Islet of Langerhans (tissue), 1 donor: ENCODE data around the gene EPHA6.
"Not testable (repeated sequence)": the region's sequence is repeated elsewhere in the genome, so short reads cannot be mapped to it uniquely, and the experiment has no call there.

Source experiments
- FAIRE-seq: peaks from one replicate; lab custom pipeline; 2011; peaks lifted over from hg19 to GRCh38; lab: Jason Lieb, UNC

EPHA6 gene

GRCh38 chr3:97464035-97464434 is 649.6 kb downstream of the EPHA6 start:
- no peak for FAIRE-seq

DNA sequence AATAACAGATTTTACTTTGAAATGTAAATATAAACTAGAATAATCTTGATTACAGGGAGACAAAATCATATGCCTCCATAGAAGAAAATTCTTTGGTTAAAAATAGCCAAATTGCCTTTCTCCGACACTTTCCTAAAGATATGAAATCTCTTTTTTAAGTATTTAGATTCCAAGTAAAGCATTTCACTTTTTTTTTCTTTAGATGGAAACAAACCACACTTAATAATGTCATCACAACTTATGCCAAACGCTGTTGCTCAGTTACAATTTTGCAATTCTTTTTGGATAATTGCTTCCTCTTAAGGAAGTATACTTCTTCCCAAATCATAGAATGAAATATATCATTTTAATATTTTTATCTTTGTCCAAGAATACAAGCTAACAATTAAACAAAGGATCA is 656.1 kb downstream of the EPHA6 start:
- FAIRE-seq: no peak

- FAIRE-seq: no peak
These were observed 665.3 kb downstream of the EPHA6 start for GRCh38 chr3:97479740-97480139.

DNA sequence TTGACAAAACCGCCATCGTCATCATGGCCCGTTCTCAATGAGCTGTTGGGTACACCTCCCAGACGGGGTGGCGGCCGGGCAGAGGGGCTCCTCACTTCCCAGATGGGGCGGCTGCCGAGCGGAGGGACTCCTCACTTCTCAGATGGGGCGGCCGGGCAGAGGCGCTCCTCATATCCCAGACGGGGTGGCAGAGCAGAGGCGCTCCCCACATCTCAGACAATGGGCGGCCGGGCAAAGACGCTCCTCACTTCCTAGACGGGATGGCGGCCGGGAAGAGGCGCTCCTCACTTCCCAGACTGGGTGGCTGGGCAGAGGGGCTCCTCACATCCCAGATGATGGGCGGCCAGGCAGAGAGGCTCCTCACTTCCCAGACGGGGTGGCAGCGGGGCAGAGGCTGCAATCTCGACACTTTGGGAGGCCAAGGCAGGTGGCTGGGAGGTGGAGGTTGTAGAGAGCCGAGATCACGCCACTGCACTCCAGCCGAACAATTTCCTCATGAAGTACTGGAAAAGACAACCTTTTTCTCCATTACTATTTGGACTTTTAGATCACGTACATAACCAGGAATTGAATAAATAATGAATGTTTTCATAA is 666.4 kb downstream of the EPHA6 start:
- not testable (repeated sequence) for FAIRE-seq

GRCh38 chr3:97481416-97481815 is 667.0 kb downstream of the EPHA6 start:
- FAIRE-seq: no peak

GRCh38 chr3:97485206-97485605 is 670.8 kb downstream of the EPHA6 start:
- no peak for FAIRE-seq

- FAIRE-seq: no peak
These were observed 673.2 kb downstream of the EPHA6 start for GRCh38 chr3:97487587-97487986.

GRCh38 chr3:97488741-97489140 is 674.3 kb downstream of the EPHA6 start:
- no peak for FAIRE-seq

- FAIRE-seq: no peak
These were observed 681.5 kb downstream of the EPHA6 start for GRCh38 chr3:97495896-97496295.

DNA sequence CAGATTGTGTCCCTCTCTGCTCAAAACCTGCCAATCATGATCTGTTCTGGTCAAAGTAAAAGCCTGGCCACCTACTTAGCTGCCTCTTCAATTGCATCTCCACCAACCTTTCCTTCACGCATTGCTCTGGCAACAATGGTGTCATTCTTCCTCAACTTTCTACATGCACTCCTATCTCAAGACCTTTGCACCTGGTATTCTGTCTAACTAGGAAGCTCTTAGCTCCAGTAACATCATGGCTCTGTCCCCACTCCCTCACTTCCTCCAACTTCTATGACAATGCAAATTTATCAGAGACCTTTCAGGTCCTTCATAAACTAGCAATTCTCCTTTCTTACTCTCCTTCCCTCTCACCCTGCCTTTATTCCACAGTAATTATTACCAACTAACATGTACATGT is 682.7 kb downstream of the EPHA6 start:
- FAIRE-seq: no peak

- FAIRE-seq: no peak
These were observed 690.1 kb downstream of the EPHA6 start for GRCh38 chr3:97504463-97504862.

DNA sequence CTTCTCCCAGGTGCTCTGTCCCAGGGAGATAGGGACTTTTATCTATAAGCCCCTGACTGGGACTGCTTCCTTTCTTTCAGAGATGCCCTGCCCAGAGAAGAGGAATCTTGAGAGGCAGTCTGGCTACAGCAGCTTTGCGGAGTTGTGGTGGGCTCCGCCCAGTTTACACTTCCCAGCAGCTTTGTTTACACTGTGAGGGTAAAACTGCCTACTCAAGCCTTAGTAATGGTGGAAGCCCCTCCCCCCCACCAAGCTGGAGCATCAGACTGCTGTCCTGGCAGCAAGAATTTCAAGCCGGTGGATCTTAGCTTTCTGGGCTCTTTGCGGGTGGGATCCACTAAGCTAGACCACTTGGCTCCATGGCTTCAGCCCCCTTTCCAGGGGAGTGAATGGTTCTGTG is 696.4 kb downstream of the EPHA6 start:
- no peak for FAIRE-seq

GRCh38 chr3:97515076-97515475 is 700.7 kb downstream of the EPHA6 start:
- FAIRE-seq: no peak

GRCh38 chr3:97530691-97531090 is 716.3 kb downstream of the EPHA6 start:
- no peak for FAIRE-seq

DNA sequence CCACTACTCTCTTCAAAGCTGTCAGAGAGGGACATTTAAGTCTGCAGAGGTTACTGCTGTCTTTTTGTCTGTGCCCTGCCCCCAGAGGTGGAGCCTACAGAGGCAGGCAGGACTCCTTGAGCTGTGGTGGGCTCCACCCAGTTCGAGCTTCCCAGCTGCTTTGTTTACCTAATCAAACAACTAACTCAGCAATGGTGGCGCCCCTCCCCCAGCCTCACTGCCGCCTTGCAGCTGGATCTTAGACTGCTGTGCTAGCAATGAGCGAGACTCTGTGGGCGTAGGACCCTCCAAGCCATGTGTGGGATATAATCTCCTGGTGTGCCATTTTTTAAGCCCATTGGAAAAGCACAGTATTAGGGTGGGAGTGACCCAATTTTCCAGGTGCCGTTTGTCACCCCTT is 733.2 kb downstream of the EPHA6 start:
- FAIRE-seq: not testable (repeated sequence)

GRCh38 chr3:97550408-97550807 is 736.0 kb downstream of the EPHA6 start:
- no peak for FAIRE-seq

- FAIRE-seq: no peak
These were observed 737.8 kb downstream of the EPHA6 start for GRCh38 chr3:97552186-97552585.

GRCh38 chr3:97575742-97576141 is 761.3 kb downstream of the EPHA6 start:
- FAIRE-seq: no peak

- FAIRE-seq: no peak
These were observed 761.8 kb downstream of the EPHA6 start for GRCh38 chr3:97576221-97576620.

DNA sequence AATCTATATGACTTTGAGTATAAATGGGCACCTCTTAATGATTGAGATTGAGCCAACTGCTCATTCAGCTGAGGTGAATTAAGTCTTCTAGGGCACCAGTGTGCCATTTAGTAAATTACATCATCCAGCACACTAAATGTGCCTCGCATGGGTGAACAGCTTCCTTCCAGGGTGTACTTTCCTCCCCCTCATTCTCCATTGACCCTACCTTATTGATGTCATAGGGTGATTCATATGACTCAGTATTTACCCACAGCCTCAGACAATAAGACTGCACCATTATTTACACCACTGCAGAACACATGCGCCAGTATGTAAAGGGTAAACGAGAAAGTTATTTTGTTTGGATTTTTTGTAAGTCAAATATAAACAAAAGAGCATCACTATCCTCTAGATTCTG is 765.0 kb downstream of the EPHA6 start:
- peak; percentile 72 for FAIRE-seq

- no peak for FAIRE-seq
These were observed 796.2 kb downstream of the EPHA6 start for GRCh38 chr3:97610626-97611025.

GRCh38 chr3:97612632-97613031 is 798.2 kb downstream of the EPHA6 start:
- FAIRE-seq: no peak

DNA sequence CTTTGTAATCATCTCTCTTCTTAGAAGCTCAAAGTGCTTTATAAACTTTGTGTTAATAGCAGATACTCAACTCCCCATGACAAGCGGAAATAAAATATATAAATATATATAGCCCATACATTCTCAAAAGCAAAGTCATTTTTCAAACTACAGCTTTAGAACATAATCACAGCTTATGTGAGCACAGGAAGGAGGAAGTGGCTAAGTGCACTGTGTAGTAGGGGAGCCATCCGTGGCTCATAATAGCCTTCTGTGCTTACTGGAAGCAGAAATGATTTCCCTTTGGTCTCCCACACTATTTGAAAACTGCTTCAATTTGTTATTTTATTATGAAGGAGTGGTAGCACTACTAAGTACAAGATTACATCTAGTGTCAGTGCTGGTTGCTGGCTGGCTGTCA is 798.7 kb downstream of the EPHA6 start:
- no peak for FAIRE-seq

- FAIRE-seq: not testable (repeated sequence)
These were observed 806.1 kb downstream of the EPHA6 start for GRCh38 chr3:97620514-97620913.

DNA sequence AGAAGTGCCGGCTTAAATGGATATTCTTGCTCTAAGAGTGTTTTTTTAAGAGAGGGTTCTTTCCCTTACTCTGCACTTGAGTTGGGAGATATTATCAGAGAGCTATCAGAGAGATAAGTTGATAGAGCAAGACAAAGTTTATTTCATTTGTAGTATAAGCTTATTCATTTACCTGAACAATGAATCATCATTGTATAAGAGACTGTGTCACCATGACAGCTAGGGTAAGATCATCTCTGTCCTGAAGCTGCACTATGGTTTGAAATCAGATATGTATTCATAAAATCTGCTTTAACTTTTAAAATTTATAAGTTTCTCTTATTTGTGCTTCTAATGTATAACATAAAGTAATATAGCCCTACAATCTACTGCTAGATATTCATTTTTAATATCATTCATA is 822.1 kb downstream of the EPHA6 start:
- FAIRE-seq: no peak
